NCI-H1436 (cell line): ENCODE measurements around the gene FGD3.
A peak's percentile ranks its signal among the peaks of the same experiment; 100 is the strongest.

Experiments used
- DNase-seq: peaks from one replicate; lab custom pipeline; 2025; lab: John Stamatoyannopoulos, UW

Gene FGD3

GRCh38 chr9:92954049-92954861 is 6.9 kb downstream of the FGD3 start:
- peak; percentile 57 for DNase-seq

GRCh38 chr9:92954886-92955285 is 7.6 kb downstream of the FGD3 start:
- DNase-seq, result no peak

- no peak for DNase-seq
Measured at GRCh38 chr9:92960561-92961290, 13.4 kb downstream of the FGD3 start.

- DNase-seq, result no peak
Measured at GRCh38 chr9:92961627-92962302, 14.4 kb downstream of the FGD3 start.

- no peak for DNase-seq
Measured at GRCh38 chr9:92962303-92962649, 15.0 kb downstream of the FGD3 start.

- no peak for DNase-seq
Measured at GRCh38 chr9:92962846-92963245, 15.5 kb downstream of the FGD3 start.

GRCh38 chr9:92963831-92964606 is 16.7 kb downstream of the FGD3 start:
- DNase-seq, result no peak

GRCh38 chr9:92964607-92965060 is 17.3 kb downstream of the FGD3 start:
- DNase-seq, result no peak

GRCh38 chr9:92965061-92965758 is 17.9 kb downstream of the FGD3 start:
- DNase-seq, result no peak

GRCh38 chr9:92965759-92966517 is 18.6 kb downstream of the FGD3 start:
- no peak for DNase-seq

GRCh38 chr9:92966518-92966800 is 19.1 kb downstream of the FGD3 start:
- DNase-seq, result no peak

- DNase-seq, result no peak
Measured at GRCh38 chr9:92968081-92968480, 20.8 kb downstream of the FGD3 start.

GRCh38 chr9:92969516-92970466 is 22.5 kb downstream of the FGD3 start:
- no peak for DNase-seq

- DNase-seq, result no peak
Measured at GRCh38 chr9:92970467-92970923, 23.2 kb downstream of the FGD3 start.

- no peak for DNase-seq
Measured at GRCh38 chr9:92971121-92971520, 23.8 kb downstream of the FGD3 start.

GRCh38 chr9:92971776-92972175 is 24.5 kb downstream of the FGD3 start:
- DNase-seq, result no peak

GRCh38 chr9:92973700-92974099 is 26.4 kb downstream of the FGD3 start:
- DNase-seq, result no peak

GRCh38 chr9:92974161-92974661 is 26.9 kb downstream of the FGD3 start:
- DNase-seq, result no peak
